ENCODE measurements around the gene PIK3R1.

PIK3R1 gene

DNA sequence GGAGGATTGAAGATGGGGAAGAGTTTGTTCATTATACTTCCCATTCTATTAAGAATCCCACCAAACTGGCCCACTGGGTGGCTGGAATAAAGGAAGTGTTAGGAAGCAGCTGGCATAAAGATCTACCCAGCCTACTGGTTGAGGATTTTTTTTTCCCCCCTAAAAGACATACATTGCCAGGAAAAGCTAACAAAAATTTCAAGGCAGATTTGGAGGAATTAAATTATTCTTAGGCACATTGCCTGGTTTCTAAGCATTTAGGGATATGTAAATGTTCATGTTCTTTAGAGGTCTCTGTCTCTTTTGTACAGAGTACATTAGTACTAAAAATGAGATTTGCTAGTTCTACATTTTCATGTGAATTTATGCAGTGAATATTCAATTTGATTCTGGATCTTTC lies 8.3 kb downstream of the PIK3R1 start:
- no peak for TF ChIP-seq CTCF (IDR thresholded peaks at IDR 0.05; ENCODE audit: extremely low read depth, insufficient read depth, missing control alignments)
- no peak for DNase-seq (ENCODE audit: low spot score)
- in situ Hi-C loops (cut with MboI; ENCODE audit: low pct_unique_long_range_greater_than_20kb, low sequenced_read_pairs, unreplicated experiment): no loop called here

GRCh38 chr5:68224509-68225187 lies 9.1 kb downstream of the PIK3R1 start:
- DNase-seq (ENCODE audit: low spot score): no peak

DNA sequence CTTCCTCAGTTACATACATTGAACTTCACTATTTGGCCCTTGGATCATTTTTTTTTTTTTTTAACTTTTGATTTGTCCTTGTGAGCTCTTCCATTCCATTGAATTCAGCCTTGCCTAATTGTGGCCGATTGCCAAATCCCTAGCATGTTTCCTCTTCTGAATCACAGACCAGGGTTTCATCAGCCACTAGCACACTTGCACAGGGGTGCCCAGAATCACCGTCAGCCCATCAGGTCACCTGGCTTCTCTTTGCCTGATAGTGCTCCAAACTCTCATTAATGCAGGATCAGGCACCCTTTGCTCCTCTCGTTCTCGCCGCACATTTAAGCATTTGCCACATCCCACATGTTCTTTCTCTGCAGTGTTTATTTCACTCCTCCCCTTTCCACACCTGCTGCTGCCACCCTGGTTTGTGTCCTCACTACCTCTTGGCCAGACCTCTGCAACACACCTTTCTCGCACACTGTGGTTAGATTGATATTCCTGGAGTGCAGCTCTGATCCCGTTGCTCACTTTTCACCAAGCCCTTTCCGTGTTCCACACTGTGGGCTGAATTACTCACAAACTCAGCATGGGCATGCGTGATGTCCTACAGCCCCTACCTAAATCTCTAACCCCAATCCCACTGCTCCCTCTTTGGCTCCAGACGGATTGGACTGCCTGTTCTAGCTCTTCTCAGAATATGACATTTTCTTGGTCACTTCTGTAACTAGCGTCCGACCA lies 9.8 kb downstream of the PIK3R1 start:
- no peak for DNase-seq (ENCODE audit: low spot score)
- in situ Hi-C loops (cut with MboI; ENCODE audit: low pct_unique_long_range_greater_than_20kb, low sequenced_read_pairs, unreplicated experiment): no loop called here
- TF ChIP-seq CTCF (IDR thresholded peaks at IDR 0.05; ENCODE audit: extremely low read depth, insufficient read depth, missing control alignments): no peak

More at GRCh38 chr5:68224509-68225187, 9.1 kb downstream of the PIK3R1 start:
- TF ChIP-seq CTCF (IDR thresholded peaks at IDR 0.05; ENCODE audit: extremely low read depth, insufficient read depth, missing control alignments): no peak
- in situ Hi-C loops (cut with MboI; ENCODE audit: low pct_unique_long_range_greater_than_20kb, low sequenced_read_pairs, unreplicated experiment): no loop called here

- no peak for DNase-seq (ENCODE audit: low spot score)
- in situ Hi-C loops (cut with MboI; ENCODE audit: low pct_unique_long_range_greater_than_20kb, low sequenced_read_pairs, unreplicated experiment): no loop called here
Measured at GRCh38 chr5:68225911-68226545, 10.5 kb downstream of the PIK3R1 start.

DNA sequence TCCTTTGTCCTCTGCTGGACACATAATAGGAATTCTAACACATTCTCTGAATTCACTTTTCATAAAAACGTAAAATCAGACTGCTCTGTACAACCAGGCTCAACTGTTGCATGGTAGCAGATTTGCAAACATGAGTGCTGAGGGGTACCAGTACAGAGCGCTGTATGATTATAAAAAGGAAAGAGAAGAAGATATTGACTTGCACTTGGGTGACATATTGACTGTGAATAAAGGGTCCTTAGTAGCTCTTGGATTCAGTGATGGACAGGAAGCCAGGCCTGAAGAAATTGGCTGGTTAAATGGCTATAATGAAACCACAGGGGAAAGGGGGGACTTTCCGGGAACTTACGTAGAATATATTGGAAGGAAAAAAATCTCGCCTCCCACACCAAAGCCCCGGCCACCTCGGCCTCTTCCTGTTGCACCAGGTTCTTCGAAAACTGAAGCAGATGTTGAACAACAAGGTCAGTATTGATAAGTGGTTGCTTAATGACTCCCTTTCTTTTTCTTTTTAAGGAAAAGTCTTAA lies 11.1 kb downstream of the PIK3R1 start:
- in situ Hi-C loops (cut with MboI; ENCODE audit: low pct_unique_long_range_greater_than_20kb, low sequenced_read_pairs, unreplicated experiment): no loop called here
- no peak for TF ChIP-seq CTCF (IDR thresholded peaks at IDR 0.05; ENCODE audit: extremely low read depth, insufficient read depth, missing control alignments)
- no peak for DNase-seq (ENCODE audit: low spot score)

More at GRCh38 chr5:68225911-68226545, 10.5 kb downstream of the PIK3R1 start:
- TF ChIP-seq CTCF (IDR thresholded peaks at IDR 0.05; ENCODE audit: extremely low read depth, insufficient read depth, missing control alignments): no peak

DNA sequence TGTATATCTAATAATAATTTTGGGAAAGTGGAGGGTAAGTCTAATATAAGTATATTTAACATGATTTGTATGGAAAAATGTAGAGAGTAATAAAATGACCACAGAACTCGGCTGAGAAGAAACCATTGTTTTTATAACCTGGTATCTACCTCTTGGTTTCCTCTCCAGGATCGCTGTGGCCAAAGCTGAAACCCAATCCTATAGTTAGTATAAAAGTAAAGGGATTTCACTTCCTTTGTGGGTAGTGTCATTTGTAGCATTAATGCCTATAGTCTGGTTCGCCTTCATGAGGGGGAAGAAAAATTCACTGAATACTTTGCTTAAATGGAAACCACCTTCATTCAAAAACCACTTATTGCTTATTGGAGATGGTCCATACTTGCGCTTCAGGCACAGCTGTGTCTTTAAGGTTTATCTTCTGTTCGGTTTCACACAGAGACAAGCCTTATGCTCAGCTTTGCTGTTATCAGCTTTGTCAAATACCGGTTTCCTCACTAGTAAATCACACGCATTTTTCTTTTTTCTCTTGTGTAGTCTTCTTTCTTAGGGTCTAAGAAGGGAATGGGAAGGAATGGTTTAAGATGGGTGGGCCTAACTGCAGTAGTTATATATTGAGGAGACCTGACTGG lies 12.1 kb downstream of the PIK3R1 start:
- DNase-seq (ENCODE audit: low spot score): no peak
- TF ChIP-seq CTCF (IDR thresholded peaks at IDR 0.05; ENCODE audit: extremely low read depth, insufficient read depth, missing control alignments): no peak
- in situ Hi-C loops (cut with MboI; ENCODE audit: low pct_unique_long_range_greater_than_20kb, low sequenced_read_pairs, unreplicated experiment): no loop called here
